GM19463 (cell line): ENCODE measurements around the gene LAMC2.

ENCODE experiments used
- ATAC-seq: cut with Tn5 transposase; IDR thresholded peaks from one replicate; pipeline ENCODE4 v1.9.1; 2021; ENCODE audit warnings: mild to moderate bottlenecking, moderate library complexity; ENCODE audit not compliant: unreplicated experiment

LAMC2 gene

GRCh38 chr1:183167676-183168075 lies 18.4 kb upstream of the LAMC2 start:
- ATAC-seq: no peak

DNA sequence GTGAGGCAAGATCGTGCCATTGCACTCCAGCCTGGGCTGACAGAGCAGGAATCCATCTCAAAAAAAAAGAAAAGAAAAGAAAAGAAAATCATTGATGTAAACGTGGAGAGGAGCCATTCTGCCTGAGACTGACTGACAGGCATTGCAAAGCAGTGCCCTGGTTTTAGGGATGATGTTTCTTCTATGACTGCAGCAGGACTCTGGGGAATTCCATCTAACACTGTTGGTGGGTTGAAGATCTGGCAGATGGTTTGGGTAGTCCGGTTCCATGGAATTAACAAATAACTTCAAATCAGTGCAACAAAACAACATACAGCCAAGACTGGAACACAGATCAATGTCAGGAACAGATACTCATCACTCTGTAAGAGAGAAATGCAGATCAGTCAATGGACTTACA lies 17.8 kb upstream of the LAMC2 start:
- no peak for ATAC-seq

GRCh38 chr1:183173828-183174227 lies 12.2 kb upstream of the LAMC2 start:
- ATAC-seq: no peak

DNA sequence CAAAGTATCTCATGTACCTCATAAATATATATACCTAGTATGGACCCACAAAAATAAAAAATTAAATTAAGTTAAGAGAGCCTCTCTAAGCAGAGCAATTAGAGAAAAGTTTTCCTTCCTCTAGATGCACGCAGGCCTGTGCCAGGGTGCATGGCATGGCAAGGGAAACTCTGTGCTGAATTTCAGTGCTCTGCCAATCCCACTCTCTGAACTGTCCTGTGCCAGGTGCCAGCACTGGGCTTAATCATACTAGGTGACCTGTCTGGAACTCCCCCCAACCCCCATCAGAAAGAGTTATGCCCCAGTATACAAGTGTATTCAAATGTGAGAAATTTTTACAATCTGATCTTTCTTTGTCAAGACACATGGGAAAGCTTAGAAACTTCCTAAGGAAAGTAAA lies 10.4 kb upstream of the LAMC2 start:
- no peak for ATAC-seq

- no peak for ATAC-seq
Observed at GRCh38 chr1:183178545-183178944, 7.5 kb upstream of the LAMC2 start.

GRCh38 chr1:183179033-183179432 lies 7.0 kb upstream of the LAMC2 start:
- ATAC-seq: no peak

GRCh38 chr1:183180218-183180617 lies 5.8 kb upstream of the LAMC2 start:
- ATAC-seq: peak; percentile 29

DNA sequence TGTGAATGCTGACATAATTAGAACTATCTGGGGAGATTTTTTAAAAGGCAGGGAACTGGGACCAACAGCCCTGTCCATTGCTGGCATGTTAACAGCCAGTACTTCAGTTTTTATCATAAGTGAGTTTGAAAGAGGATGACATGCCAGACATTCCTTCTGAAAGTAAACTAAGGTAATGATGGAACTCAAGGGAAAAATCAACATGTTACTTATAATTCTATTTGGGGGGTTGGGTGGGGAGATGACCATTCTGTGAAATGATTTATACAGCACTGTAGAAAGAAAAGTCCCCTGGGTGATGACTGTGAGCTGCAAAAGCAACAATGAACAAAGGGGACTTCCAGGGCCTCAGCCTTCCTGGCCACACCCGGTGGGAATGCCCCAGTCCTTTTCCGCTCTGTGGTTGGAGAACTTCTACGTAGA lies 5.4 kb upstream of the LAMC2 start:
- ATAC-seq: peak; percentile 86

- ATAC-seq: no peak
Observed at GRCh38 chr1:183186841-183187240, 777 bp downstream of the LAMC2 start.

DNA sequence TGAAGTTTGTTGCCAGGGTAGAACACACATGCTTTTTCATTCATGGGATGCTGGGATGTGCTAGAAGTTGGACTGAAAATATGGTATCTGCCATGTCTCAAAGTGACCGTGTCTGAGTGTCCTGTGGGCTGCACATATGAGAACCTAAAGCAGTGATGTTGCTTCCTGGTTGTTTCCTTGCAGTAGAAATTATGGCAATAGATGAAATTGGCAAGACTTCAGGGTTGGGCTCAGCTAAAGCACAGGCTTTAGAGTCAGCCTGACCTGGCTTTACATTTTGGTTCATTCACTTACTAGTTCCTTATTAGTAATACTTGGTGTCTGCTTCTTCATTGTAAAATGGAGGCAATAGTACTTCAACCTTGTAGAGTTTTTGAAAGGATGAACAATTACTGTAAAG lies 2.2 kb downstream of the LAMC2 start:
- ATAC-seq: no peak

- ATAC-seq: no peak
Observed at GRCh38 chr1:183191833-183192232, 5.8 kb downstream of the LAMC2 start.

DNA sequence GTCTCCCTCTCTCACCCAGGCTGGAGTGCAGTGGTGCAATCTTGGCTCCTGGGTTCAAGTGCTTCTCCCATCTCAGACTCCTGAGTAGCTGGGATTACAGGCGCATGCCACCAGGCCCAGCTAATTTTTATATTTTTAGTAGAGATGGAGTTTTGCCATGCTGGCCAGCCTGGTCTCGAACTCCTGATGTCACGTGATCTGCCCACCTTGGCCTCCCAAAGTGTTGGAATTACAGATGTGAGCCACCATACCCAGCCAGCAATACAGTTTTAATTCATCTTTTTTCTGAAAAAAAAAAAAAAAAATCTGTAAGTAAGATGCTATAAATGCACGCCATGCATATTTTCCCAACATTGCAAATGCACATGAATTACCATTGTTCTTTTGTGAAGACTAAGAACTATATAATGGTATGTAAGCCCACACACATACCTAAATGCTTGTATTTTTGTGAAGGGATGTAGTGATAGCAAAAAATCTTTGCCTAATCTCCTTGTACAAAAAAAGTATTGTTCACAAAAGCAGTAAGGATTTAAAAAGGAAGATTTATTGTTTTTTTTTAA lies 8.0 kb downstream of the LAMC2 start:
- ATAC-seq: no peak

DNA sequence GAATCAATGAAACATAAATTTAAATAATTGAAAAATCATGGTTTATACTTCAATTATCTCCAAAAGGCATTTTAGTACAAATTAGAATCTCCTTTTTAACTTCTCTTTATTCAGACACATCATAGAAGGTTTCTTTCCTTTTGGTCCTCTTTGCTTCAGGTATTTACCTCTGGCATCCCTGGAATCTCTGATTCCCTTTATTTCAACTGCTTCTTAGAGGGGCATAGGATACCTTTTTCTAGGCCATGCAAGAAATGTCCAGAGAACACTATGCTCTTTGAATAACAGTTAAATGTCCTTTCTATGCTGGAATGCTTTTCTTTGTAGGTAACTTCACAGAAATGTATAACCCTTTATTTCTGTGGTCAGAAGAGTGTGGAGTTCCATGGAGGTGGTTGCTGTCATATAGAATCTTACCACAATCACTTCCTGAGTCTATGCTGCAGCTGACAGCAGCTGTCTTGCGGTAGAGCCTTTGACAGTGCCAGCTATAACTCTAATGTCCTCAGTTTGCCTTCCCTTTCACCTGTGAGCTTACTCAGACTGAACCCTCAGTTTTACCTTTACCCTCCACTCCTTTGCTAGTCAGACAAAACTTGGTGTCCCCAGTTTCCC lies 8.6 kb downstream of the LAMC2 start:
- peak; percentile 94 for ATAC-seq

- ATAC-seq: peak; percentile 46
Observed at GRCh38 chr1:183195142-183195574, 9.1 kb downstream of the LAMC2 start.

DNA sequence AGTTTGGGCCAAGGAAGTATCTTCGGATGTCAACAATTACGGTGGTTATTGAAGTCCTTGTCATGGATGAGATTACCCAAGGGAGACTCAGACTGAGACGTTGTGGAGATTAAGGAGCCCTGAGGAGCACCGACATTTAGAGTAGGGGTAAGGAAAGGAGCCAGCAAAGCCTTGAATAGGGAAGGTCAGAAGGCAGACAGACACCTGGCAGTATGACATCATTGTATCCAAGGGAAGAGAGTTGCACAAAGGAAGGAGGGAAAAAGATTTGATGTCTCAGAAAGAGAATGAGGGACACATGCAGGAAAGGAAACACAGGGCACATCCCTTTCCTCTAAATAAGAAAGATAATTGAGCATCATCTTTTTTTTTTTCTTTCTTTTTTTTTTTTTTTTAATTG lies 11.7 kb downstream of the LAMC2 start:
- ATAC-seq: no peak

DNA sequence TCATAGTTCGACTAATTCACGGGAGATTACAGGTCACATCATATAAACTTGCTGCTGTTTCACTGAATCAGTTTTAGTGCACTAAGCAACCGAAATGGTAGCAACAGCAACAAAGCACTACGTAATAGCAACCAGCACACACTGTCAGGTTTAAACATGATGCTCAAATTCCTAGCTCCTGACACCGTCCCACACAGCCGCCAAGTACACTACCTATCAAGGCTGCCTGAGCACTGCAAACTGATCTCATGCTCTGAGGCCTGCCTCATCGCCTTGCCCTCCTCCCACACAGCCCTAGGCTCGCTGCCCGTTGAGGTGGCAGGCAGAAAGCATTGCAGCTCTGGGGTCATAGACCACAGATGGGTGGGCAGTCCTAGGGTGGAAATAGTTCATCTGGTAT lies 12.4 kb downstream of the LAMC2 start:
- ATAC-seq: no peak

- ATAC-seq: no peak
Observed at GRCh38 chr1:183199304-183199703, 13.2 kb downstream of the LAMC2 start.

GRCh38 chr1:183200451-183200850 lies 14.4 kb downstream of the LAMC2 start:
- ATAC-seq: no peak

DNA sequence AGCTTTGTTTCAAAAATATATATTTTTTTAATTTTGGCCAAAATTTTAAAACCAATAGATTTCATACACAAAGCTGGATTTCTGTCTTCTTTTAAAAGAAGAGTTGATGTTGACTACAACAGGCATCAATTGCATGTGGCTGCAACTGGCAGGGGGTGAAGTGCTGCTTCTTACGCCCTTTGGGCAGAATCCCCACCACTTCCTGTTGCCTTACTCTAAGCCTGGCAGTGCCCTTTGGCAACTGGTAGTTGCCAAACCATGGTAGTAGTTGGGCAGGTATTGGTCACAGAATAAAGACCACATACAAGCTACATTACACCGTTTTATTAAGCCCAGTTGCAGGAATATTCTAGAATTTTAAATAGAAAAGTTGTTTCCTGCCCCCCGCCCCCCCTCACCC lies 17.0 kb downstream of the LAMC2 start:
- no peak for ATAC-seq

DNA sequence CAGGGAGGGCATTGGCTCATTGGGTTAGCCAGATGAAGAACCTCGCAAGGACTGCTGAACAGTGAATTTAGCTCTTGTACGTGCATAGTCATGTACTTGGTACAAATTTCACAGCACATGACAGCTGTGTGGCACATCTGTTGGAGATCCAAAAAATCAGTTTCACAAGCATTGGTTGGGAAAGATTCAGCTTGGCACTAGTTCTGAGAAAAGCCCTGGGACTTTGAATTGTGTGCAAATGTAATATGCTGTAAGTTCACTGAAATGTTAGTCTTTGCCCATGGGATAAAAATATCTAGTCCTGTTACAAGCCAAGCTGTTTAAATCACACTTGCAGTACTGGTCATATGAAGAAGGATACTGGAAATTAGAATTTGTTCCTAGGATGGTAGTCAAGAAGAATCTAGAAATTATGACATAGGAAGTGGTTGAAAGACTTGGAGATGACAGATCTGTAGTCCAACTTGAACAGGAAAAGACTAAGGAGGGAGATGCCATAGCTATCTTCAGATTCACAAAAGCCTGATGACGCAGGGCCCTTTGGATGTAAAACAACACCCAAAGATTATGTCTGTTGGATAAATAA lies 19.2 kb downstream of the LAMC2 start:
- ATAC-seq: no peak

GRCh38 chr1:183206538-183207122 lies 20.6 kb downstream of the LAMC2 start:
- no peak for ATAC-seq

DNA sequence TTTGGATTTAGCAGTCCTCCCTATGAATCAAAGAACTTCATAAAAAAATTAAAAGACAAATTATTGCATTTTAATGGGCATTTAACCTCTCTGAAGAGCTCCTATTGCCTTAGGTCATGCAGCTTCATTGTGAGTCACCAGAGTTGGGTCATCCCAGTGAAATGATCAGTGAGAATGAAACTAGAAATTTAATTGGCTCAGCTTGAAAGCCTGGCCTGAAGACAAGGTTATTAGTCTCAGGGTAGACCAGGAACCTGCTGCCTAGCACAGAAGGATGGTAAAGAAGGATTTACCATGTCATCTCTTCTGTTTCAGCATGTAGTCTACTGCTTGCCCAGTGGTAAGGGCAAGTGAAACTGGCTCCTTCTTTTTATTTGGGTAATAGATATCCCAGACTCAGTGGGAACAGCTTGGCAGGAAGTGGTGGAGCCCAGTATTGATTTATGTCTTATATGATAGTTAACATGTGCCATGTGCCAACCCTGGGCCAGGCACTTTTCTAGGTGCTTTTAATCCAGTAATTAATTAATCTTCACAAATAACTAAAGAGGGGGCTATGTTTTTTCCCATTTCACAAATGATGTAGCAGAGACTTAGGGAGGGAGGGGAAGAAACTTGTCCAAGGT lies 23.6 kb downstream of the LAMC2 start:
- peak; percentile 87 for ATAC-seq
